Liver (tissue), 9 donors: Measurements from ENCODE around the gene C1QTNF12. TPM values are rescaled to one million over a fixed set of nuclear protein-coding genes. Genes with fewer than 3 reads are reported as not detected.

Source experiments
- DNase-seq: peaks from one replicate; pipeline ENCODE4 v3.0.0-alpha.2; 2017; ENCODE audit warnings: low spot score
- H3K27ac ChIP-seq, 2 donors: one replicate each; pipeline ENCODE4 v1.7.0; 2013; ENCODE audit warnings: inconsistent platforms in 2 of 2, low read length in 2 of 2, control low read depth in 1 of 2, low read depth in 1 of 2, mild to moderate bottlenecking in 1 of 2
- H3K27me3 ChIP-seq, 4 donors: one replicate each; pipeline versions ENCODE4 v1.6.1 to v1.7.0; 2013; ENCODE audit warnings: low read length in 3 of 4, inconsistent platforms in 1 of 4, mild to moderate bottlenecking in 1 of 4, moderate library complexity in 1 of 4; ENCODE audit not compliant: control insufficient read depth in 4 of 4, insufficient read depth in 4 of 4
- H3K36me3 ChIP-seq, 4 donors: one replicate each; pipeline versions ENCODE4 v1.6.1 to v1.7.0; 2013; ENCODE audit warnings: low read length in 3 of 4, mild to moderate bottlenecking in 3 of 4, low read depth in 1 of 4, moderate library complexity in 1 of 4; ENCODE audit not compliant: control insufficient read depth in 4 of 4, insufficient read depth in 3 of 4
- H3K4me1 ChIP-seq, 4 donors: one replicate each; pipeline versions ENCODE4 v1.6.1 to v1.7.0; 2013; ENCODE audit warnings: low read length in 3 of 4, mild to moderate bottlenecking in 3 of 4, moderate library complexity in 1 of 4; ENCODE audit not compliant: control insufficient read depth in 4 of 4, insufficient read depth in 4 of 4
- H3K4me3 ChIP-seq, 3 donors: one replicate each; pipeline versions ENCODE4 v1.6.1 to v1.7.0; 2013; ENCODE audit warnings: low read length in 3 of 3, control low read depth in 1 of 3, low read depth in 1 of 3, mild to moderate bottlenecking in 1 of 3
- H3K9ac ChIP-seq, 2 donors: one replicate each; pipeline ENCODE4 v1.7.0; 2013; ENCODE audit warnings: low read length in 2 of 2, mild to moderate bottlenecking in 2 of 2, moderate library complexity in 2 of 2, control low read depth in 1 of 2, low read depth in 1 of 2
- H3K9me3 ChIP-seq, 4 donors: one replicate each; pipeline versions ENCODE4 v1.6.1 to v1.7.0; 2013; ENCODE audit warnings: low read length in 3 of 4; ENCODE audit not compliant: control insufficient read depth in 4 of 4
- EGR1 ChIP-seq, 2 donors: IDR thresholded peaks; 2 replicates each; pipeline ENCODE4 v1.6.1; 2016 to 2018; ENCODE audit warnings: antibody characterized with exemption in 2 of 2, low read depth in 2 of 2
- FOXA1 ChIP-seq: IDR thresholded peaks from 2 replicates; pipeline ENCODE4 v1.6.1; 2016; ENCODE audit warnings: antibody characterized with exemption
- HNF4A ChIP-seq, 2 donors: conservative IDR thresholded peaks; 2 replicates each; pipeline ENCODE4 v1.6.1; 2016; ENCODE audit warnings: antibody characterized with exemption in 2 of 2, mild to moderate bottlenecking in 2 of 2
- HNF4G ChIP-seq: IDR thresholded peaks from 2 replicates; pipeline ENCODE4 v1.6.1; 2016; ENCODE audit warnings: antibody characterized with exemption
- JUND ChIP-seq, 2 donors: IDR thresholded peaks; 2 replicates each; pipeline ENCODE4 v1.6.1; 2016; ENCODE audit warnings: antibody characterized with exemption in 2 of 2
- NR2F2 ChIP-seq: IDR thresholded peaks from 2 replicates; pipeline ENCODE4 v1.6.1; 2016; ENCODE audit warnings: antibody characterized with exemption
- RXRA ChIP-seq, 2 donors: IDR thresholded peaks; 2 replicates each; pipeline ENCODE4 v1.6.1; 2017 to 2018; ENCODE audit warnings: antibody characterized with exemption in 2 of 2, mild to moderate bottlenecking in 1 of 2
- SP1 ChIP-seq: IDR thresholded peaks from 2 replicates; pipeline ENCODE4 v1.6.1; 2018; ENCODE audit warnings: antibody characterized with exemption, mild to moderate bottlenecking
- TAF1 ChIP-seq: conservative IDR thresholded peaks from 2 replicates; pipeline ENCODE4 v1.6.1; 2016; ENCODE audit warnings: antibody characterized with exemption, mild to moderate bottlenecking
- YY1 ChIP-seq: IDR thresholded peaks from 2 replicates; pipeline ENCODE4 v1.6.1; 2016; ENCODE audit warnings: antibody characterized with exemption, mild to moderate bottlenecking
- WGBS: extraction: QIAGEN DNeasy Blood & Tissue Kit; methylation state at CpG from one replicate; pipeline ENCODE4 v1.1.7; 2013; 5-methylcytosine and 5-hydroxymethylcytosine counted together
- polyA plus RNA-seq, 2 donors: library from polyadenylated mRNA; stranded (reverse) in 1 of 2; unstranded in 1 of 2; fragments of 200-250 nt in 1 of 2; fragments of >200 nt in 1 of 2; fragmentation: Nextera tagmentation in 1 of 2; extraction: Ambion mirVana in 1 of 2; gene quantifications; one replicate each; pipeline versions ENCODE4 v1.2.1 to v1.2.3, GENCODE V29; 2013 to 2015
- total RNA-seq, 2 donors: library from RNA; depleted of rRNA; stranded (reverse); fragments of >200 nt; gene quantifications; one replicate each; pipeline ENCODE4 v1.2.3, GENCODE V29; 2014
- TF ChIP-seq, protein P1 (sequence below): fragments of 150-350 bp; IDR thresholded peaks from 2 replicates; pipeline ENCODE4 v1.5.1; 2017; ENCODE audit warnings: improper control_type of control experiment, low read depth, low read length; ENCODE audit not compliant: missing input control
- TF ChIP-seq, protein P2 (sequence below): IDR thresholded peaks from 2 replicates; pipeline ENCODE4 v1.6.1; 2016; ENCODE audit warnings: antibody characterized with exemption
- TF ChIP-seq, protein P3 (sequence below): IDR thresholded peaks from 2 replicates; pipeline ENCODE4 v1.6.1; 2016; ENCODE audit warnings: antibody characterized with exemption
- TF ChIP-seq, protein P4 (sequence below): IDR thresholded peaks from 2 replicates; pipeline ENCODE4 v1.6.1; 2016; ENCODE audit warnings: antibody characterized with exemption
- donor health status: healthy.
- donor health status: healthy.
- donor health status: healthy.
- donor health status: healthy.
- donor health status: healthy.

The C1QTNF12 gene
- total and polyA plus RNA-seq, 4 donors: 0.39 to 0.40 TPM; not detected in 2

DNA sequence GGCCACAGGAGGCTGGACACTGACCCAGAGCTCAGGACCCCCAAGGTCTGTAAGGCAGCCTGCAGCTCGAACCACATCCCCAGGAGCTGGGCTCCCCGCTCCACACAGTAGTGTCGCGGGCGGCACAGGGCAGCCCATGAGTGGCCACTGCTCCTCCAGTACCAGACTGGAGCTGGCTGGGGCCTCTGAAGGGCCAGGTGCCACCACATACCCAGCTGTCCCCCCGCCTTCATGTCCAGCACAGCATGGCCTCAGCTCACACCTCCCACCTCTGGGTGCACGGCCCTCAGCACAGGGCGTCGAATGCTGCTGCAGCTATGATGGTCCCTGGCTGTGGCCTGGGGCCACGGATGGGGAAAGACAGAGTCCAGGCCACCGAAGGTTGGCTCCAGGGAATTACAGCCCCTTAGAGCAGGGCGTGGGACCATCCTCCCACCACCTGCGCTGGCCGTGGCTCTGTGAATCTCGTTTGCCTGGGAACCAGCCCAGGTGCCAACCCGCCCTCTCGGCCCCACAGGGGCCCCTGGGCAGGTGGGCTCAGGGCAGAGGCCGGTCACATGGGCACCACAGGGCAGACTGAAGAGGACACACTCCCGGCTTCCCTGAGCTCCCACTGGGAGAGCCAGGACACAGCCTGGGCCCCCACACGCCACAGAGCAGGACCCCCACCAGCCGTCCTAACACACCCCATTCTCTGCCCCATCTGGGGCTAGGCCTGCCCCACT is 30.5 kb downstream of the C1QTNF12 start:
- no peak for DNase-seq
- Histone ChIP-seq H3K9ac (no peak overlapping the region), H3K36me3 (peaks cover 12 to 42% (median 16%) of the 10 kb centered on the region in 4 donors), H3K9me3 (no peaks in the 10 kb centered on the region), H3K27ac (no peak overlapping the region), H3K4me3 (no peak overlapping the region), H3K27me3 (no peaks in the 10 kb centered on the region), H3K4me1 (peaks cover 0 to 8% (median 0%) of the 10 kb centered on the region in 4 donors)
- WGBS: 90% methylated on average over 21 of the region's 21 CpGs
- TF ChIP-seq JUND (IDR thresholded peaks at IDR 0.05): no peak
- TF ChIP-seq, protein P1, sequence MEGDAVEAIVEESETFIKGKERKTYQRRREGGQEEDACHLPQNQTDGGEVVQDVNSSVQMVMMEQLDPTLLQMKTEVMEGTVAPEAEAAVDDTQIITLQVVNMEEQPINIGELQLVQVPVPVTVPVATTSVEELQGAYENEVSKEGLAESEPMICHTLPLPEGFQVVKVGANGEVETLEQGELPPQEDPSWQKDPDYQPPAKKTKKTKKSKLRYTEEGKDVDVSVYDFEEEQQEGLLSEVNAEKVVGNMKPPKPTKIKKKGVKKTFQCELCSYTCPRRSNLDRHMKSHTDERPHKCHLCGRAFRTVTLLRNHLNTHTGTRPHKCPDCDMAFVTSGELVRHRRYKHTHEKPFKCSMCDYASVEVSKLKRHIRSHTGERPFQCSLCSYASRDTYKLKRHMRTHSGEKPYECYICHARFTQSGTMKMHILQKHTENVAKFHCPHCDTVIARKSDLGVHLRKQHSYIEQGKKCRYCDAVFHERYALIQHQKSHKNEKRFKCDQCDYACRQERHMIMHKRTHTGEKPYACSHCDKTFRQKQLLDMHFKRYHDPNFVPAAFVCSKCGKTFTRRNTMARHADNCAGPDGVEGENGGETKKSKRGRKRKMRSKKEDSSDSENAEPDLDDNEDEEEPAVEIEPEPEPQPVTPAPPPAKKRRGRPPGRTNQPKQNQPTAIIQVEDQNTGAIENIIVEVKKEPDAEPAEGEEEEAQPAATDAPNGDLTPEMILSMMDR: no peak
- no peak for TF ChIP-seq SP1

DNA sequence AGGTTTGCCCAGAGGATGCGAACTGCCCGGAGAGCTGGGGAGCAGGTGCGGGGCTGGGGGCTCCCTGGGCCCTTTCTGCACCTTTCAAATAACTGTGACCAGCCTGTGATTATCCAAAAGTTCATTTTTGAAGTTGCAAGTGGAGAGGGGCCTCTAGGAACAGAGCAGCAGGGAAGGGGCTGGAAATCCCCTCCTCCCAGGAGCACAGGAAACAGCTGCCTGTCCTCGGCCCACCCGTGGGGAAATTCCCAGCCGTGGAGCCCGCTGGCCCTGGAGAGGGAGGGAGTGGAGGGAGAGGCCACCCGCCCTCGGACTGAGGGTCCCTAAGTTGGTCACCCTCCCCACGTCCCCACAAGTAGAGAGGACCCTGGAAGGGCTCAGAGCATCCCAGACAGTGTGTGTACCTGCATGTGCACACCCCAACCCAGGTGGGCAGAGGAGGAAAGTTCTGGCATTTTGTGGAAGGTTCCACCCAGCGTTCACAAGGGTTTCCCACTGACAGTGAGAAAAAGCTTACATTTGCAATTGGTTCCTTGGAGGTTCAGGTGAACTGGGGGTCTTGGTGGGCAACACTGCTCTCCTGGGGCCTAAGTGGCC is 31.3 kb downstream of the C1QTNF12 start:
- H3K9ac ChIP-seq: no peak overlapping the region
- H3K36me3 ChIP-seq: peaks cover 10 to 33% (median 13%) of the 10 kb centered on the region in 4 donors
- H3K9me3 ChIP-seq: no peaks in the 10 kb centered on the region
- TF ChIP-seq EGR1 (IDR thresholded peaks at IDR 0.05; ENCODE audit: low read depth in 2 of 2) (no peak), JUND (IDR thresholded peaks at IDR 0.05) (no peak), SP1 (no peak), TAF1 (no peak), YY1 (no peak), FOXA1 (no peak), HNF4A (conservative IDR thresholded peaks at IDR 0.05) (no peak), HNF4G (no peak), NR2F2 (no peak), RXRA (IDR thresholded peaks at IDR 0.05) (no peak)
- TF ChIP-seq, protein P2, sequence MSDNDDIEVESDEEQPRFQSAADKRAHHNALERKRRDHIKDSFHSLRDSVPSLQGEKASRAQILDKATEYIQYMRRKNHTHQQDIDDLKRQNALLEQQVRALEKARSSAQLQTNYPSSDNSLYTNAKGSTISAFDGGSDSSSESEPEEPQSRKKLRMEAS: no peak
- TF ChIP-seq, protein P1: no peak
- TF ChIP-seq, protein P3, sequence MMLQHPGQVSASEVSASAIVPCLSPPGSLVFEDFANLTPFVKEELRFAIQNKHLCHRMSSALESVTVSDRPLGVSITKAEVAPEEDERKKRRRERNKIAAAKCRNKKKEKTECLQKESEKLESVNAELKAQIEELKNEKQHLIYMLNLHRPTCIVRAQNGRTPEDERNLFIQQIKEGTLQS: no peak
- TF ChIP-seq, protein P4, sequence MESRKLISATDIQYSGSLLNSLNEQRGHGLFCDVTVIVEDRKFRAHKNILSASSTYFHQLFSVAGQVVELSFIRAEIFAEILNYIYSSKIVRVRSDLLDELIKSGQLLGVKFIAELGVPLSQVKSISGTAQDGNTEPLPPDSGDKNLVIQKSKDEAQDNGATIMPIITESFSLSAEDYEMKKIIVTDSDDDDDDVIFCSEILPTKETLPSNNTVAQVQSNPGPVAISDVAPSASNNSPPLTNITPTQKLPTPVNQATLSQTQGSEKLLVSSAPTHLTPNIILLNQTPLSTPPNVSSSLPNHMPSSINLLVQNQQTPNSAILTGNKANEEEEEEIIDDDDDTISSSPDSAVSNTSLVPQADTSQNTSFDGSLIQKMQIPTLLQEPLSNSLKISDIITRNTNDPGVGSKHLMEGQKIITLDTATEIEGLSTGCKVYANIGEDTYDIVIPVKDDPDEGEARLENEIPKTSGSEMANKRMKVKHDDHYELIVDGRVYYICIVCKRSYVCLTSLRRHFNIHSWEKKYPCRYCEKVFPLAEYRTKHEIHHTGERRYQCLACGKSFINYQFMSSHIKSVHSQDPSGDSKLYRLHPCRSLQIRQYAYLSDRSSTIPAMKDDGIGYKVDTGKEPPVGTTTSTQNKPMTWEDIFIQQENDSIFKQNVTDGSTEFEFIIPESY: no peak
- H3K27me3 ChIP-seq: no peaks in the 10 kb centered on the region
- H3K4me1 ChIP-seq: peaks cover 0 to 8% (median 0%) of the 10 kb centered on the region in 4 donors
- 56% methylated on average over 11 of the region's 11 CpGs for WGBS
- H3K27ac ChIP-seq: no peak overlapping the region
- no peak overlapping the region for H3K4me3 ChIP-seq
- no peak for DNase-seq
